Esophagus muscularis mucosa (tissue), 4 donors: ENCODE data around the gene ATP4B.

Experiments
- EP300 ChIP-seq: sonication (generic); formaldehyde crosslinking; IDR thresholded peaks from one replicate; pipeline ENCODE4 v1.6.1; 2017; ENCODE audit warnings: antibody characterized with exemption
- POLR2A ChIP-seq: fragments of 450-650 bp; IDR thresholded peaks from one replicate; pipeline ENCODE4 v1.6.1; 2017; ENCODE audit warnings: antibody characterized with exemption, moderate library complexity, mild to moderate bottlenecking, low read depth
- POLR2AphosphoS5 ChIP-seq, 2 donors: sonication (generic); formaldehyde crosslinking; IDR thresholded peaks; one replicate each; pipeline ENCODE4 v1.6.1; 2017; ENCODE audit warnings: antibody characterized with exemption in 2 of 2
- TF ChIP-seq, protein P1 (sequence below), 3 experiments: fragments of 200-600 bp in 2 of 3; fragments of 450-650 bp in 1 of 3; sonication (generic) in 2 of 3; IDR thresholded peaks; one replicate each; pipeline ENCODE4 v1.5.1; 2017 to 2019; ENCODE audit warnings: antibody characterized with exemption in 3 of 3, mild to moderate bottlenecking in 2 of 3, moderate library complexity in 1 of 3

DNA sequence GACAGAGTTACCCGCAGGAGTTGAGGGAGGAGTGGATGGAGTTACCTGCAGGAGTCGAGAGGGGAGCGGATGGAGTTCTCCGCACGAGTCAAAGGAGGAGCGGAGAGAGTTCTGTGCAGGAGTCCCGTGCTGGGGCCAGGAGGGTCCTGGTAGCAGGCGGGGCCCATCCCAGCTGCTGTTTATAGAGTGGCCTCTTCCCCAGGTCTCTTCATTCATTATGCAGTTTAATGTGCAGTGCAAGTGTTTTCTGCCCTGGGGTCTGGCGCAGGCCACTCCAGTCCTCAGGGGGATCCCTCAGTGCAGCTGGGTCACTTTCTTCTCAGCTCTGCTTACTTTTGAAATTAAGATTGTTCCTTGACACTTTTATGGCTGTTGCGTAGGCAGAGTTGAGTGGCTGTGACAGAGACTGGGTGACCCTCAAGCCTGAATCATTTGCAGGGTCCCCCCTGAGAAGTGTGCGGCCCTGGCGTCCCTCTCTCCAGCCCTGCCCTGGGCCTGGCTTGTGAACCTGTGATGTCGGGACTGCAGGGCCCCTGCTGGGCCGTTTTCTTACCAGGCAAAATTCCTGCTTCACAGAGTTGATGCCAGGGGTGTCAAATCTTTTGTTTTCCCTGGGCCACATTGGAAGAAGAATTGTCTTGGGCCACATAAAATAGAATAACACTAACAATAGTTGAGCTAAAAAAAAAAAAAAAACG, 55.6 kb downstream of the ATP4B start:
- TF ChIP-seq, protein P1, sequence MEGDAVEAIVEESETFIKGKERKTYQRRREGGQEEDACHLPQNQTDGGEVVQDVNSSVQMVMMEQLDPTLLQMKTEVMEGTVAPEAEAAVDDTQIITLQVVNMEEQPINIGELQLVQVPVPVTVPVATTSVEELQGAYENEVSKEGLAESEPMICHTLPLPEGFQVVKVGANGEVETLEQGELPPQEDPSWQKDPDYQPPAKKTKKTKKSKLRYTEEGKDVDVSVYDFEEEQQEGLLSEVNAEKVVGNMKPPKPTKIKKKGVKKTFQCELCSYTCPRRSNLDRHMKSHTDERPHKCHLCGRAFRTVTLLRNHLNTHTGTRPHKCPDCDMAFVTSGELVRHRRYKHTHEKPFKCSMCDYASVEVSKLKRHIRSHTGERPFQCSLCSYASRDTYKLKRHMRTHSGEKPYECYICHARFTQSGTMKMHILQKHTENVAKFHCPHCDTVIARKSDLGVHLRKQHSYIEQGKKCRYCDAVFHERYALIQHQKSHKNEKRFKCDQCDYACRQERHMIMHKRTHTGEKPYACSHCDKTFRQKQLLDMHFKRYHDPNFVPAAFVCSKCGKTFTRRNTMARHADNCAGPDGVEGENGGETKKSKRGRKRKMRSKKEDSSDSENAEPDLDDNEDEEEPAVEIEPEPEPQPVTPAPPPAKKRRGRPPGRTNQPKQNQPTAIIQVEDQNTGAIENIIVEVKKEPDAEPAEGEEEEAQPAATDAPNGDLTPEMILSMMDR (IDR thresholded peaks at IDR 0.05) = no peak
- TF ChIP-seq POLR2A (no peak), POLR2AphosphoS5 (IDR thresholded peaks at IDR 0.05) (no peak), EP300 (no peak)
